ENCODE data around the gene RALGPS2. TPM values are rescaled to one million over a fixed set of nuclear protein-coding genes. Genes with fewer than 3 reads are reported as not detected.
A peak's percentile ranks its signal among the peaks of the same experiment; 100 is the strongest.

The RALGPS2 gene
- total and polyA plus RNA-seq, 9 of the 15 experiments (the other 6 are each of a cell fraction or from before 2014, with no cell fraction given), result 0.28 to 6.5 (median 2.6) TPM

DNA sequence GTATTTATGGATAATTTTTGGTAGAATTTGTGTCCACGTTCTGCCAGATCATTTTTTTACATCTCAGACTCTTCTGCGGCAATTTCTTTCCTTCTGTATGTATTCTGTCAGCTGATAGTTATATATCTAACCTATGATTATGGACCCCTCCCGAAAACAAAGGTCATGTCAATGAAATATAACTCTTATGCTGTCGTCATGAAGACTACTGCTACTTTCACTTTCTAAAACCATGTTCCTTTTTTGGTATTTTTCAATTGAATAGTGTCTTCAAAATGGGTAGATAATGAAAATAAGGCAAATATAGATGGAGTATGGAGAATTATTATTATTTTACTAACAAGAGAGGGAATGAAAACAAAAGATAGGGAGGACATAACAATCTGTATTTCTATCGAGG, 142.6 kb downstream of the RALGPS2 start:
- H3K4me1 ChIP-seq (replicated peaks in 1 of 2; ENCODE audit: control insufficient read depth in 2 of 2, insufficient read depth in 2 of 2, low read length in 2 of 2), result no peaks in the 10 kb centered on the region
- no peaks in the 10 kb centered on the region for H3K36me3 ChIP-seq (ENCODE audit: control insufficient read depth, insufficient read depth, low read length)
- in situ Hi-C loops (cut with MboI), result no loop called here
- no peak for FAIRE-seq
- H3K9me3 ChIP-seq (replicated peaks; ENCODE audit: control insufficient read depth, insufficient read depth, low read depth, low read length), result no peaks in the 10 kb centered on the region
- 0 out of 2 replicates have a peak, but pooled peaks have one; percentile 18 for TF ChIP-seq ETV1 (tag; conservative IDR thresholded peaks at IDR 0.05; ENCODE audit: low read depth)
- no peak for TF ChIP-seq ATF1 (CRISPR knock-in tag; IDR thresholded peaks at IDR 0.05)
- peak; percentile 66 for TF ChIP-seq ATF1 (tag; IDR thresholded peaks at IDR 0.05)
- no peak for TF ChIP-seq ZNF445 (CRISPR knock-in tag; IDR thresholded peaks at IDR 0.05; ENCODE audit: low read depth)
- TF ChIP-seq NR2C2 (CRISPR knock-in tag; IDR thresholded peaks at IDR 0.05), result no peak
- TF ChIP-seq NR2C2 (tag; IDR thresholded peaks at IDR 0.05), result peak; percentile 45
- TF ChIP-seq, protein P1, sequence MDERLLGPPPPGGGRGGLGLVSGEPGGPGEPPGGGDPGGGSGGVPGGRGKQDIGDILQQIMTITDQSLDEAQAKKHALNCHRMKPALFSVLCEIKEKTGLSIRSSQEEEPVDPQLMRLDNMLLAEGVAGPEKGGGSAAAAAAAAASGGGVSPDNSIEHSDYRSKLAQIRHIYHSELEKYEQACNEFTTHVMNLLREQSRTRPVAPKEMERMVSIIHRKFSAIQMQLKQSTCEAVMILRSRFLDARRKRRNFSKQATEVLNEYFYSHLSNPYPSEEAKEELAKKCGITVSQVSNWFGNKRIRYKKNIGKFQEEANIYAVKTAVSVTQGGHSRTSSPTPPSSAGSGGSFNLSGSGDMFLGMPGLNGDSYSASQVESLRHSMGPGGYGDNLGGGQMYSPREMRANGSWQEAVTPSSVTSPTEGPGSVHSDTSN (CRISPR knock-in tag; IDR thresholded peaks at IDR 0.05; ENCODE audit: low read depth), result no peak
- TF ChIP-seq, protein P1 (tag; conservative IDR thresholded peaks at IDR 0.05; ENCODE audit: low read depth), result peak; percentile 77
- TF ChIP-seq, protein P2, sequence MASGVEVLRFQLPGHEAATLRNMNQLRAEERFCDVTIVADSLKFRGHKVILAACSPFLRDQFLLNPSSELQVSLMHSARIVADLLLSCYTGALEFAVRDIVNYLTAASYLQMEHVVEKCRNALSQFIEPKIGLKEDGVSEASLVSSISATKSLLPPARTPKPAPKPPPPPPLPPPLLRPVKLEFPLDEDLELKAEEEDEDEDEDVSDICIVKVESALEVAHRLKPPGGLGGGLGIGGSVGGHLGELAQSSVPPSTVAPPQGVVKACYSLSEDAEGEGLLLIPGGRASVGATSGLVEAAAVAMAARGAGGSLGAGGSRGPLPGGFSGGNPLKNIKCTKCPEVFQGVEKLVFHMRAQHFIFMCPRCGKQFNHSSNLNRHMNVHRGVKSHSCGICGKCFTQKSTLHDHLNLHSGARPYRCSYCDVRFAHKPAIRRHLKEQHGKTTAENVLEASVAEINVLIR (CRISPR knock-in tag; IDR thresholded peaks at IDR 0.05), result 0 out of 2 replicates have a peak, but pooled peaks have one; percentile 18
- H3K4me2 ChIP-seq (ENCODE audit: insufficient read depth, low read length), result no peak overlapping the region
- H2AFZ ChIP-seq (ENCODE audit: low read depth, low read length), result no peak overlapping the region
- no peaks in the 10 kb centered on the region for H4K20me1 ChIP-seq (replicated peaks; ENCODE audit: control insufficient read depth, insufficient read depth, low read length)
- ChIA-PET CTCF (ENCODE audit: low intra/inter-chr PET ratio) (no interaction called here), POLR2A (no interaction called here)
- H3K27me3 ChIP-seq (ENCODE audit: control insufficient read depth in 2 of 2, insufficient read depth in 2 of 2, low read length in 2 of 2), result peaks cover under 1 to 5% of the 10 kb centered on the region in 2 experiments; a peak in 3 of 5 replicates
- no peak overlapping the region for H3K4me3 ChIP-seq
- DNase-seq (ENCODE audit: extremely low read depth in 1 of 4, low spot score in 3 of 4), result no peak
- BruUV-seq (replicated peaks), result no TSS peak
- no peak overlapping the region for H3K27ac ChIP-seq (ENCODE audit: extremely low read depth, low read depth, low read length)
- no peaks in the 10 kb centered on the region for H3K79me2 ChIP-seq (ENCODE audit: control insufficient read depth, insufficient read depth, low read length)
- no peak overlapping the region for H3K9ac ChIP-seq (ENCODE audit: insufficient read depth in 1 of 2, low read depth in 2 of 2, low read length in 2 of 2)
- H3K9me1 ChIP-seq (ENCODE audit: control insufficient read depth, insufficient read depth, low read length), result no peaks in the 10 kb centered on the region
- no peak for ATAC-seq
- intact Hi-C loops (cut with micrococcal nuclease), result no loop called here
- WGBS (ENCODE audit: insufficient coverage, low coverage, missing lambda C conversion rate), result 0% methylated on average over 5 of the region's 5 CpGs
